ENCODE measurements around the gene RIBC1. TPM values are rescaled to one million over a fixed set of nuclear protein-coding genes. Genes with fewer than 3 reads are reported as not detected.
A peak's percentile ranks its signal among the peaks of the same experiment; 100 is the strongest.

The RIBC1 gene
- total and polyA plus RNA-seq, 9 of the 15 experiments (the other 6 are each of a cell fraction or from before 2014, with no cell fraction given) = 0.07 to 0.51 (median 0.44) TPM

DNA sequence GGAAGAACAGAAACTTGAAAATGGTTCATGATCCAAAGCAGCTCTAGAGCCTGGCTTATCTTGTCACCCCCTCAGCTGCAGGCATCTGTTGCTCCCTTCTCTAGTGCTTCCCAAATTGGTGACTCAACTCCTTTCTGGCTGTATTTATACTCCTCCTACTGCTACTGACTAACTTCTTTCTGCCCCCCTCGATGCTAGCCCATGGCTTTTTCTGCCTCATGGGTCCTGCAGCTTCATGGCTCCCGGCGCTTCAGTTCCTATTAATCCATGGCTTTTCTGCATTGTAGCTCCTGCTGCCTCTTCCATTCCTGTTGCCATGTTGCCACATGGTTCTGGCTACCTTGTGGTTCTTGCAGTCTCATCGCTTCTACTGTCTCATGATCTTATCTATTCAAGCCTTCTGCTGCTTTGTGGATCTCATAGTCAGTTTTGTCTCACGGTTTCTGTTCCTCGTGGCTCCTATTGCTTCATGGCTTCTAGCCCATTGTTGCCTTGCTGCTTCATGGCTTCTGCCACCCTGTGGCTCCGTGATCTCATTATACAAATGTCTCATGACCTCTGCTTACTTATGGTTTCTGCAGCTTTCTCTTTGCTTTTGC is 48.4 kb upstream of the RIBC1 start (continued):
- TF ChIP-seq, protein P1, sequence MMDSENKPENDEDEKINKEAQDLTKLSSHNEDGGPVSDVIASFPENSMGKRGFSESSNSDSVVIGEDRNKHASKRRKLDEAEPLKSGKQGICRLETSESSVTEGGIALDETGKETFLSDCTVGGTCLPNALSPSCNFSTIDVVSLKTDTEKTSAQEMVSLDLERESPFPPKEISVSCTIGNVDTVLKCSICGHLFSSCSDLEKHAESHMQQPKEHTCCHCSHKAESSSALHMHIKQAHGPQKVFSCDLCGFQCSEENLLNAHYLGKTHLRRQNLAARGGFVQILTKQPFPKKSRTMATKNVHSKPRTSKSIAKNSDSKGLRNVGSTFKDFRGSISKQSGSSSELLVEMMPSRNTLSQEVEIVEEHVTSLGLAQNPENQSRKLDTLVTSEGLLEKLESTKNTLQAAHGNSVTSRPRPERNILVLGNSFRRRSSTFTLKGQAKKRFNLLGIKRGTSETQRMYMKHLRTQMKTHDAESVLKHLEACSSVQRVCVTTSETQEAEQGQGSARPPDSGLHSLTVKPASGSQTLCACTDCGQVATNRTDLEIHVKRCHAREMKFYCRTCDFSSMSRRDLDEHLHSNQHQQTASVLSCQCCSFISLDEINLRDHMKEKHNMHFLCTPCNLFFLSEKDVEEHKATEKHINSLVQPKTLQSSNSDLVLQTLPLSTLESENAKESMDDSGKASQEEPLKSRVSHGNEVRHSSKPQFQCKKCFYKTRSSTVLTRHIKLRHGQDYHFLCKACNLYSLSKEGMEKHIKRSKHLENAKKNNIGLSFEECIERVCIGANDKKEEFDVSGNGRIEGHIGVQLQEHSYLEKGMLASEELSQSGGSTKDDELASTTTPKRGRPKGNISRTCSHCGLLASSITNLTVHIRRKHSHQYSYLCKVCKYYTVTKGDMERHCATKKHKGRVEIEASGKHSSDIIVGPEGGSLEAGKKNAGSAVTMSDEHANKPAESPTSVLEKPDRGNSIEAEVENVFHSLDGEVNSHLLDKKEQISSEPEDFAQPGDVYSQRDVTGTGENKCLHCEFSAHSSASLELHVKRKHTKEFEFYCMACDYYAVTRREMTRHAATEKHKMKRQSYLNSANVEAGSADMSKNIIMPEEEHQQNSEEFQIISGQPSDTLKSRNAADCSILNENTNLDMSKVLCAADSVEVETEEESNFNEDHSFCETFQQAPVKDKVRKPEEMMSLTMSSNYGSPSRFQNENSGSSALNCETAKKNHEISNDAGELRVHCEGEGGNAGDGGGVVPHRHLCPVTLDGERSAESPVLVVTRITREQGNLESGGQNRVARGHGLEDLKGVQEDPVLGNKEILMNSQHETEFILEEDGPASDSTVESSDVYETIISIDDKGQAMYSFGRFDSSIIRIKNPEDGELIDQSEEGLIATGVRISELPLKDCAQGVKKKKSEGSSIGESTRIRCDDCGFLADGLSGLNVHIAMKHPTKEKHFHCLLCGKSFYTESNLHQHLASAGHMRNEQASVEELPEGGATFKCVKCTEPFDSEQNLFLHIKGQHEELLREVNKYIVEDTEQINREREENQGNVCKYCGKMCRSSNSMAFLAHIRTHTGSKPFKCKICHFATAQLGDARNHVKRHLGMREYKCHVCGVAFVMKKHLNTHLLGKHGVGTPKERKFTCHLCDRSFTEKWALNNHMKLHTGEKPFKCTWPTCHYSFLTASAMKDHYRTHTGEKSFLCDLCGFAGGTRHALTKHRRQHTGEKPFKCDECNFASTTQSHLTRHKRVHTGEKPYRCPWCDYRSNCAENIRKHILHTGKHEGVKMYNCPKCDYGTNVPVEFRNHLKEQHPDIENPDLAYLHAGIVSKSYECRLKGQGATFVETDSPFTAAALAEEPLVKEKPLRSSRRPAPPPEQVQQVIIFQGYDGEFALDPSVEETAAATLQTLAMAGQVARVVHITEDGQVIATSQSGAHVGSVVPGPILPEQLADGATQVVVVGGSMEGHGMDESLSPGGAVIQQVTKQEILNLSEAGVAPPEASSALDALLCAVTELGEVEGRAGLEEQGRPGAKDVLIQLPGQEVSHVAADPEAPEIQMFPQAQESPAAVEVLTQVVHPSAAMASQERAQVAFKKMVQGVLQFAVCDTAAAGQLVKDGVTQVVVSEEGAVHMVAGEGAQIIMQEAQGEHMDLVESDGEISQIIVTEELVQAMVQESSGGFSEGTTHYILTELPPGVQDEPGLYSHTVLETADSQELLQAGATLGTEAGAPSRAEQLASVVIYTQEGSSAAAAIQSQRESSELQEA (IDR thresholded peaks at IDR 0.05; ENCODE audit: low read depth) = no peak
- TF ChIP-seq TEAD1 (CRISPR knock-in tag; IDR thresholded peaks at IDR 0.05) (no peak), TRIM28 (IDR thresholded peaks at IDR 0.05) (peak; percentile 57), CBFB (CRISPR knock-in tag; IDR thresholded peaks at IDR 0.05) (no peak), JUN (IDR thresholded peaks at IDR 0.05; ENCODE audit: borderline replicate concordance, low read depth, low read length) (no peak; the same call in 1 of the 2 replicates), JUN (CRISPR knock-in tag; IDR thresholded peaks at IDR 0.05; ENCODE audit: borderline replicate concordance) (no peak), ZNF282 (CRISPR knock-in tag; IDR thresholded peaks at IDR 0.05) (no peak), ZNF584 (CRISPR knock-in tag; IDR thresholded peaks at IDR 0.05; ENCODE audit: low read depth) (no peak), SIN3B (IDR thresholded peaks at IDR 0.05; ENCODE audit: low read depth) (no peak)
- TF ChIP-seq, protein P2, sequence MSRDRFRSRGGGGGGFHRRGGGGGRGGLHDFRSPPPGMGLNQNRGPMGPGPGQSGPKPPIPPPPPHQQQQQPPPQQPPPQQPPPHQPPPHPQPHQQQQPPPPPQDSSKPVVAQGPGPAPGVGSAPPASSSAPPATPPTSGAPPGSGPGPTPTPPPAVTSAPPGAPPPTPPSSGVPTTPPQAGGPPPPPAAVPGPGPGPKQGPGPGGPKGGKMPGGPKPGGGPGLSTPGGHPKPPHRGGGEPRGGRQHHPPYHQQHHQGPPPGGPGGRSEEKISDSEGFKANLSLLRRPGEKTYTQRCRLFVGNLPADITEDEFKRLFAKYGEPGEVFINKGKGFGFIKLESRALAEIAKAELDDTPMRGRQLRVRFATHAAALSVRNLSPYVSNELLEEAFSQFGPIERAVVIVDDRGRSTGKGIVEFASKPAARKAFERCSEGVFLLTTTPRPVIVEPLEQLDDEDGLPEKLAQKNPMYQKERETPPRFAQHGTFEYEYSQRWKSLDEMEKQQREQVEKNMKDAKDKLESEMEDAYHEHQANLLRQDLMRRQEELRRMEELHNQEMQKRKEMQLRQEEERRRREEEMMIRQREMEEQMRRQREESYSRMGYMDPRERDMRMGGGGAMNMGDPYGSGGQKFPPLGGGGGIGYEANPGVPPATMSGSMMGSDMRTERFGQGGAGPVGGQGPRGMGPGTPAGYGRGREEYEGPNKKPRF (IDR thresholded peaks at IDR 0.05; ENCODE audit: low read depth, low read length) = no peak
- TF ChIP-seq, protein P3, sequence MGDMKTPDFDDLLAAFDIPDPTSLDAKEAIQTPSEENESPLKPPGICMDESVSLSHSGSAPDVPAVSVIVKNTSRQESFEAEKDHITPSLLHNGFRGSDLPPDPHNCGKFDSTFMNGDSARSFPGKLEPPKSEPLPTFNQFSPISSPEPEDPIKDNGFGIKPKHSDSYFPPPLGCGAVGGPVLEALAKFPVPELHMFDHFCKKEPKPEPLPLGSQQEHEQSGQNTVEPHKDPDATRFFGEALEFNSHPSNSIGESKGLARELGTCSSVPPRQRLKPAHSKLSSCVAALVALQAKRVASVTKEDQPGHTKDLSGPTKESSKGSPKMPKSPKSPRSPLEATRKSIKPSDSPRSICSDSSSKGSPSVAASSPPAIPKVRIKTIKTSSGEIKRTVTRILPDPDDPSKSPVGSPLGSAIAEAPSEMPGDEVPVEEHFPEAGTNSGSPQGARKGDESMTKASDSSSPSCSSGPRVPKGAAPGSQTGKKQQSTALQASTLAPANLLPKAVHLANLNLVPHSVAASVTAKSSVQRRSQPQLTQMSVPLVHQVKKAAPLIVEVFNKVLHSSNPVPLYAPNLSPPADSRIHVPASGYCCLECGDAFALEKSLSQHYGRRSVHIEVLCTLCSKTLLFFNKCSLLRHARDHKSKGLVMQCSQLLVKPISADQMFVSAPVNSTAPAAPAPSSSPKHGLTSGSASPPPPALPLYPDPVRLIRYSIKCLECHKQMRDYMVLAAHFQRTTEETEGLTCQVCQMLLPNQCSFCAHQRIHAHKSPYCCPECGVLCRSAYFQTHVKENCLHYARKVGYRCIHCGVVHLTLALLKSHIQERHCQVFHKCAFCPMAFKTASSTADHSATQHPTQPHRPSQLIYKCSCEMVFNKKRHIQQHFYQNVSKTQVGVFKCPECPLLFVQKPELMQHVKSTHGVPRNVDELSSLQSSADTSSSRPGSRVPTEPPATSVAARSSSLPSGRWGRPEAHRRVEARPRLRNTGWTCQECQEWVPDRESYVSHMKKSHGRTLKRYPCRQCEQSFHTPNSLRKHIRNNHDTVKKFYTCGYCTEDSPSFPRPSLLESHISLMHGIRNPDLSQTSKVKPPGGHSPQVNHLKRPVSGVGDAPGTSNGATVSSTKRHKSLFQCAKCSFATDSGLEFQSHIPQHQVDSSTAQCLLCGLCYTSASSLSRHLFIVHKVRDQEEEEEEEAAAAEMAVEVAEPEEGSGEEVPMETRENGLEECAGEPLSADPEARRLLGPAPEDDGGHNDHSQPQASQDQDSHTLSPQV (IDR thresholded peaks at IDR 0.05) = peak; percentile 67; the same call in 1 of the 2 replicates
- TF ChIP-seq, protein P4, sequence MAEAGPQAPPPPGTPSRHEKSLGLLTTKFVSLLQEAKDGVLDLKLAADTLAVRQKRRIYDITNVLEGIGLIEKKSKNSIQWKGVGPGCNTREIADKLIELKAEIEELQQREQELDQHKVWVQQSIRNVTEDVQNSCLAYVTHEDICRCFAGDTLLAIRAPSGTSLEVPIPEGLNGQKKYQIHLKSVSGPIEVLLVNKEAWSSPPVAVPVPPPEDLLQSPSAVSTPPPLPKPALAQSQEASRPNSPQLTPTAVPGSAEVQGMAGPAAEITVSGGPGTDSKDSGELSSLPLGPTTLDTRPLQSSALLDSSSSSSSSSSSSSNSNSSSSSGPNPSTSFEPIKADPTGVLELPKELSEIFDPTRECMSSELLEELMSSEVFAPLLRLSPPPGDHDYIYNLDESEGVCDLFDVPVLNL (CRISPR knock-in tag; IDR thresholded peaks at IDR 0.05; ENCODE audit: low read depth) = no peak
